ENCODE measurements around the gene PKD2L2. TPM values are rescaled to one million over a fixed set of nuclear protein-coding genes. Genes with fewer than 3 reads are reported as not detected.
"Not testable (repeated sequence)": the region's sequence is repeated elsewhere in the genome, so short reads cannot be mapped to it uniquely, and the experiment has no call there.

Gene PKD2L2
- total RNA-seq, 1 experiment from 2014 or later: not detected

DNA sequence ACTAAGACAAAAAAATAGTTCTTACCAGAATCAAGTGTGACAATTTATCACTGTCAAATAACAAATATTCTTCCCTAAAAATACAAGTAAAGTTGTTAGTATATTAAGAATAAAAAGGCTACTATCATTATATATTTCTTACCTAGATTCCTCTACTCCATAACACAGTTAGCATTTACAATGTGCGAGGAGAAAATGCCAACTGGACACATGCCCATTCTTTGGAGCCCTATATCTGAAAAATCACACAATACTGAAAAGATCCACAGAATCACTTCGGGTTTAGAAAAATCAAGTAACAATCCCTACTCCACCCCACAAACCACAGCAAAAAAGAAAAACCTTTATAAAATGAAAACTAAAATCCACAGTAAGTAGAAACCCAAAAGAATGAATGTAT, 70.9 kb downstream of the PKD2L2 start:
- no peak overlapping the region for H3K4me3 ChIP-seq (ENCODE audit: low read depth, low read length)

DNA sequence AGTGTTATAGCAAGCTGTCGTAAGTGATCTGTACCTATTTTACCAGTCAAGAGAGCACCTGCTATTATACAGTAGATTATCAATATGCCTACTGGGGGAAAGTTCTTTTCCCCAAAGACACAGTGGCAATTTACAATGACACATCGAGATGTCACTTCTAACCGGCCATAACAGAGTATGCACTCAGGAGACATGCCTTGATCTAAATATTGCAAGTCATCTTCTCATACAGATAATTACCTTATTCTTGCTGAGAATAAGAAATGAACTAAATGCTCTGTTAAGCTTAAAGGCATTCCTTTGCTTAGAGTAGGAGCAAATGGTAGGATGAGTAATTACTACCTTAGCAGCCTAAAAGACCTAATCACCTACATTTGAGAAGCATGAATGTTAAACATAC, 71.6 kb downstream of the PKD2L2 start:
- Mint-ChIP-seq H3K36me3 (ENCODE audit: insufficient read depth, unreplicated experiment) (peaks cover 33% of the 10 kb centered on the region), H3K9me3 (ENCODE audit: unreplicated experiment) (no peaks in the 10 kb centered on the region), H3K4me1 (ENCODE audit: low read depth, unreplicated experiment) (peaks cover 7% of the 10 kb centered on the region), H3K27ac (ENCODE audit: unreplicated experiment) (no peak overlapping the region), H3K27me3 (ENCODE audit: insufficient read depth, unreplicated experiment) (no peaks in the 10 kb centered on the region), H3K4me3 (ENCODE audit: unreplicated experiment) (no peak overlapping the region)
- TF ChIP-seq, protein P1, sequence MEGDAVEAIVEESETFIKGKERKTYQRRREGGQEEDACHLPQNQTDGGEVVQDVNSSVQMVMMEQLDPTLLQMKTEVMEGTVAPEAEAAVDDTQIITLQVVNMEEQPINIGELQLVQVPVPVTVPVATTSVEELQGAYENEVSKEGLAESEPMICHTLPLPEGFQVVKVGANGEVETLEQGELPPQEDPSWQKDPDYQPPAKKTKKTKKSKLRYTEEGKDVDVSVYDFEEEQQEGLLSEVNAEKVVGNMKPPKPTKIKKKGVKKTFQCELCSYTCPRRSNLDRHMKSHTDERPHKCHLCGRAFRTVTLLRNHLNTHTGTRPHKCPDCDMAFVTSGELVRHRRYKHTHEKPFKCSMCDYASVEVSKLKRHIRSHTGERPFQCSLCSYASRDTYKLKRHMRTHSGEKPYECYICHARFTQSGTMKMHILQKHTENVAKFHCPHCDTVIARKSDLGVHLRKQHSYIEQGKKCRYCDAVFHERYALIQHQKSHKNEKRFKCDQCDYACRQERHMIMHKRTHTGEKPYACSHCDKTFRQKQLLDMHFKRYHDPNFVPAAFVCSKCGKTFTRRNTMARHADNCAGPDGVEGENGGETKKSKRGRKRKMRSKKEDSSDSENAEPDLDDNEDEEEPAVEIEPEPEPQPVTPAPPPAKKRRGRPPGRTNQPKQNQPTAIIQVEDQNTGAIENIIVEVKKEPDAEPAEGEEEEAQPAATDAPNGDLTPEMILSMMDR (IDR thresholded peaks at IDR 0.05; ENCODE audit: insufficient read depth in 1 of 2, low read depth in 1 of 2, low read length in 1 of 2, severe bottlenecking in 1 of 2, unreplicated experiment in 1 of 2): no peak
- no peak for DNase-seq
- POLR2A ChIA-PET: no interaction called here
- no TSS peak for BruUV-seq (replicated peaks)
- Histone ChIP-seq H3K36me3 (ENCODE audit: control insufficient read depth, insufficient read depth, low read length) (peaks cover 2% of the 10 kb centered on the region), H3K9me3 (no peaks in the 10 kb centered on the region), H3K4me3 (ENCODE audit: low read depth, low read length) (no peak overlapping the region), H3K4me1 (no peaks in the 10 kb centered on the region), H3K27me3 (replicated peaks; ENCODE audit: control insufficient read depth, insufficient read depth, low read length) (no peaks in the 10 kb centered on the region)
- CTCF ChIA-PET: no interaction called here
- intact Hi-C loops (cut with micrococcal nuclease; ENCODE audit: unreplicated experiment): no loop called here

More for the DNA sequence above, 70.9 kb downstream of the PKD2L2 start:
- intact Hi-C loops (cut with micrococcal nuclease; ENCODE audit: unreplicated experiment): no loop called here
- H3K27me3 Mint-ChIP-seq (ENCODE audit: insufficient read depth, unreplicated experiment): no peaks in the 10 kb centered on the region
- peaks cover 7% of the 10 kb centered on the region for H3K4me1 Mint-ChIP-seq (ENCODE audit: low read depth, unreplicated experiment)
- H3K36me3 Mint-ChIP-seq (ENCODE audit: insufficient read depth, unreplicated experiment): peaks cover 33% of the 10 kb centered on the region
- no TSS peak for BruUV-seq (replicated peaks)
- DNase-seq: no peak
- Histone ChIP-seq H3K36me3 (ENCODE audit: control insufficient read depth, insufficient read depth, low read length) (peaks cover 2% of the 10 kb centered on the region), H3K4me1 (no peaks in the 10 kb centered on the region), H3K9me3 (no peaks in the 10 kb centered on the region), H3K27me3 (replicated peaks; ENCODE audit: control insufficient read depth, insufficient read depth, low read length) (no peaks in the 10 kb centered on the region)
- TF ChIP-seq, protein P1 (IDR thresholded peaks at IDR 0.05; ENCODE audit: insufficient read depth in 1 of 2, low read depth in 1 of 2, low read length in 1 of 2, severe bottlenecking in 1 of 2, unreplicated experiment in 1 of 2): no peak
- H3K9me3 Mint-ChIP-seq (ENCODE audit: unreplicated experiment): no peaks in the 10 kb centered on the region
- no peak overlapping the region for H3K4me3 Mint-ChIP-seq (ENCODE audit: unreplicated experiment)
- ChIA-PET POLR2A (no interaction called here), CTCF (no interaction called here)
- no peak overlapping the region for H3K27ac Mint-ChIP-seq (ENCODE audit: unreplicated experiment)

DNA sequence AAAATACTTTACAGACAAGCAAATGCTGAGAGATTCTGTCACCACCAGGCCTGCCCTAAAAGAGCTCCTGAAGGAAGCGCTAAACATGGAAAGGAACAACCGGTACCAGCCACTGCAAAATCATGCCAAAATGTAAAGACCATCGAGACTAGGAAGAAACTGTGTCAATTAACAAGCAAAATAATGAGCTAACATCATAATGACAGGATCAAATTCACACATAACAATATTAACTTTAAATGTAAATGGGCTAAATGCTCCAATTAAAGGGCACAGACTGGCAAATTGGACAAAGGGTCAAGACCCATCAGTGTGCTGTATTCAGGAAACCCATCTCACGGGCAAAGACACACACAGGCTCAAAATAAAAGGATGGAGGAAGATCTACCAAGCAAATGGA, 81.1 kb downstream of the PKD2L2 start:
- H3K4me3 ChIP-seq (ENCODE audit: low read depth, low read length); H3K27me3 ChIP-seq (replicated peaks; ENCODE audit: control insufficient read depth, insufficient read depth, low read length); H3K4me1 ChIP-seq; H3K36me3 ChIP-seq (ENCODE audit: control insufficient read depth, insufficient read depth, low read length); intact Hi-C loops (cut with micrococcal nuclease; ENCODE audit: unreplicated experiment); H3K4me3 Mint-ChIP-seq (ENCODE audit: unreplicated experiment); H3K27ac Mint-ChIP-seq (ENCODE audit: unreplicated experiment); H3K27me3 Mint-ChIP-seq (ENCODE audit: insufficient read depth, unreplicated experiment); BruUV-seq (replicated peaks); POLR2A ChIA-PET; H3K4me1 Mint-ChIP-seq (ENCODE audit: low read depth, unreplicated experiment); DNase-seq; H3K9me3 ChIP-seq; H3K9me3 Mint-ChIP-seq (ENCODE audit: unreplicated experiment); CTCF ChIA-PET: not testable (repeated sequence)
- H3K36me3 Mint-ChIP-seq (ENCODE audit: insufficient read depth, unreplicated experiment): peaks cover 37% of the 10 kb centered on the region

DNA sequence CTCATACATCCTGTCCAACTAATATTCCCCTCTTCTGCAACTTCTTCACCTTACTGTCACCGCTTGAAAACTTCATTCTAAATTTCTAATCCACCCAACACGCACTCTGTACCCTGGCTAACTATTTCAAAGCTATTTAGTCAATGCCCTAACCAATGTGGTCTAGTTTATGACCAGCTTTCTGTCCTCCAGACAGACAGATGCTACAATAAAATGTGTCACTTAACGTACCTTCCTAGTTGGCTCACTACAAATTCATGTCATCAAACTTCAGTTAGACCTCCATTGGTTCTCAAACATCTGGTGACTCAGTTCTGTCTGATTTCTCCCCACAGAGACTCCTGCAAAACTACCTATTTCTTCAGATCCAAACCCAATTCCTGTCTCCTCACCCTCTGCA, 86.0 kb downstream of the PKD2L2 start:
- intact Hi-C loops (cut with micrococcal nuclease; ENCODE audit: unreplicated experiment): no loop called here
- H3K27ac Mint-ChIP-seq (ENCODE audit: unreplicated experiment): no peak overlapping the region
- TF ChIP-seq, protein P1 (IDR thresholded peaks at IDR 0.05; ENCODE audit: insufficient read depth in 1 of 2, low read depth in 1 of 2, low read length in 1 of 2, severe bottlenecking in 1 of 2, unreplicated experiment in 1 of 2): no peak
- H3K4me3 ChIP-seq (ENCODE audit: low read depth, low read length): no peak overlapping the region
- no peaks in the 10 kb centered on the region for H3K4me1 Mint-ChIP-seq (ENCODE audit: low read depth, unreplicated experiment)
- peaks cover 48% of the 10 kb centered on the region for H3K36me3 Mint-ChIP-seq (ENCODE audit: insufficient read depth, unreplicated experiment)
- H3K9me3 Mint-ChIP-seq (ENCODE audit: unreplicated experiment): peaks cover 15% of the 10 kb centered on the region
- ChIA-PET POLR2A (no interaction called here), CTCF (no interaction called here)
- DNase-seq: no peak
- H3K9me3 ChIP-seq: no peaks in the 10 kb centered on the region
- H3K4me3 Mint-ChIP-seq (ENCODE audit: unreplicated experiment): no peak overlapping the region
- H3K27me3 ChIP-seq (replicated peaks; ENCODE audit: control insufficient read depth, insufficient read depth, low read length): no peaks in the 10 kb centered on the region
- no peaks in the 10 kb centered on the region for H3K27me3 Mint-ChIP-seq (ENCODE audit: insufficient read depth, unreplicated experiment)
- H3K36me3 ChIP-seq (ENCODE audit: control insufficient read depth, insufficient read depth, low read length): no peaks in the 10 kb centered on the region
- no peaks in the 10 kb centered on the region for H3K4me1 ChIP-seq
- BruUV-seq (replicated peaks): no TSS peak

Measured in Caco-2 (cell line).